DND-41 (cell line): ENCODE data around the gene EHF.

Experiments
- ATAC-seq: fragments of 200-7000 bp; cut with Tn5 transposase; 3 replicates; pipeline ENCODE4 v1.9.1; 2021; ENCODE audit warnings: low read depth; ENCODE audit not compliant: insufficient read depth
- DNase-seq: peaks from one replicate; pipeline ENCODE4 v3.0.0-alpha.2; 2020
- H2AFZ ChIP-seq: 2 replicates; pipeline ENCODE4 v1.6.0; 2012; ENCODE audit warnings: low read depth, low read length
- H3K27ac ChIP-seq: 2 replicates; pipeline ENCODE4 v1.5.1; 2012; ENCODE audit warnings: low read length, inconsistent platforms
- H3K27me3 ChIP-seq: fragments of 200-600 bp; sonication (generic); 2 replicates; pipeline ENCODE4 v1.6.0; 2012; ENCODE audit warnings: low read length, mild to moderate bottlenecking, inconsistent platforms; ENCODE audit not compliant: insufficient read depth, poor library complexity
- H3K36me3 ChIP-seq: 2 replicates; pipeline ENCODE4 v1.5.1; 2012; ENCODE audit warnings: low read length, inconsistent platforms; ENCODE audit not compliant: insufficient read depth
- H3K4me1 ChIP-seq: 2 replicates; pipeline ENCODE4 v1.5.1; 2012; ENCODE audit warnings: mild to moderate bottlenecking, low read length; ENCODE audit not compliant: insufficient read depth
- H3K4me2 ChIP-seq: 2 replicates; pipeline ENCODE4 v1.6.0; 2012; ENCODE audit warnings: mild to moderate bottlenecking, moderate library complexity, low read length, inconsistent platforms; ENCODE audit not compliant: insufficient read depth
- H3K4me3 ChIP-seq, 2 experiments: fragments of 200-600 bp in 1 of 2; shearing (Covaris generic) in 1 of 2; 2 replicates each; pipeline ENCODE4 v1.5.1; 2012 to 2016; ENCODE audit warnings: inconsistent platforms in 2 of 2, low read length in 2 of 2, mild to moderate bottlenecking in 2 of 2, low read depth in 1 of 2, moderate library complexity in 1 of 2
- H3K79me2 ChIP-seq: 2 replicates; pipeline ENCODE4 v1.6.0; 2012; ENCODE audit warnings: low read length, inconsistent platforms; ENCODE audit not compliant: insufficient read depth
- H3K9ac ChIP-seq: 2 replicates; pipeline ENCODE4 v1.6.0; 2012; ENCODE audit warnings: low read depth, mild to moderate bottlenecking, inconsistent platforms, low read length, moderate library complexity
- H3K9me3 ChIP-seq: 2 replicates; pipeline ENCODE4 v1.5.1; 2012; ENCODE audit warnings: low read length, moderate library complexity, mild to moderate bottlenecking, inconsistent platforms; ENCODE audit not compliant: insufficient read depth, severe bottlenecking
- H4K20me1 ChIP-seq: 2 replicates; pipeline ENCODE4 v1.6.0; 2012; ENCODE audit warnings: low read length; ENCODE audit not compliant: insufficient read depth
- CTCF ChIP-seq: IDR thresholded peaks from 2 replicates; pipeline ENCODE4 v1.5.1; 2012; ENCODE audit warnings: borderline replicate concordance, low read length, moderate library complexity, mild to moderate bottlenecking; ENCODE audit not compliant: poor library complexity, severe bottlenecking; ENCODE audit errors: extremely low read depth
- EZH2 ChIP-seq: IDR thresholded peaks from 3 replicates; pipeline ENCODE4 v1.6.1; 2012; ENCODE audit warnings: borderline replicate concordance, low read depth, mild to moderate bottlenecking, moderate library complexity, low read length, inconsistent platforms; ENCODE audit not compliant: severe bottlenecking

EHF gene

GRCh38 chr11:34600339-34601084, 20.4 kb upstream of the EHF start:
- H3K27ac ChIP-seq: no peak overlapping the region
- TF ChIP-seq EZH2 (no peak), CTCF (no peak)
- H3K27me3 ChIP-seq: peaks cover 25% of the 10 kb centered on the region
- no peaks in the 10 kb centered on the region for H3K79me2 ChIP-seq
- H3K4me3 ChIP-seq: no peak overlapping the region
- no peaks in the 10 kb centered on the region for H3K36me3 ChIP-seq
- H3K9me3 ChIP-seq: no peaks in the 10 kb centered on the region
- H3K4me1 ChIP-seq: no peaks in the 10 kb centered on the region
- no peak for DNase-seq
- no peaks in the 10 kb centered on the region for H4K20me1 ChIP-seq
- no peak overlapping the region for H3K4me2 ChIP-seq
- no peak overlapping the region for H3K9ac ChIP-seq
- H2AFZ ChIP-seq: no peak overlapping the region
- no peak; the same call in 2 of the 3 replicates for ATAC-seq

GRCh38 chr11:34601085-34601444, 19.8 kb upstream of the EHF start:
- H2AFZ ChIP-seq: no peak overlapping the region
- H3K36me3 ChIP-seq: no peaks in the 10 kb centered on the region
- no peak overlapping the region for H3K9ac ChIP-seq

GRCh38 chr11:34601609-34602008, 19.3 kb upstream of the EHF start:
- Histone ChIP-seq H3K36me3 (no peaks in the 10 kb centered on the region), H3K4me1 (no peaks in the 10 kb centered on the region), H3K4me2 (no peak overlapping the region), H3K27me3 (peaks cover 25% of the 10 kb centered on the region), H3K79me2 (no peaks in the 10 kb centered on the region), H3K4me3 (no peak overlapping the region), H2AFZ (no peak overlapping the region), H4K20me1 (no peaks in the 10 kb centered on the region), H3K9me3 (no peaks in the 10 kb centered on the region), H3K27ac (no peak overlapping the region), H3K9ac (no peak overlapping the region)
- TF ChIP-seq EZH2 (no peak), CTCF (no peak)
- no peak for ATAC-seq
- DNase-seq: no peak

More at GRCh38 chr11:34601085-34601444, 19.8 kb upstream of the EHF start:
- DNase-seq (no peak), ATAC-seq (no peak)
- TF ChIP-seq EZH2: no peak
- TF ChIP-seq CTCF: no peak
- H3K27me3 ChIP-seq: peaks cover 25% of the 10 kb centered on the region
- H3K9me3 ChIP-seq: no peaks in the 10 kb centered on the region
- H3K4me2 ChIP-seq: no peak overlapping the region
- H3K79me2 ChIP-seq: no peaks in the 10 kb centered on the region
- H3K4me3 ChIP-seq: no peak overlapping the region
- H4K20me1 ChIP-seq: no peaks in the 10 kb centered on the region
- no peaks in the 10 kb centered on the region for H3K4me1 ChIP-seq
- H3K27ac ChIP-seq: no peak overlapping the region
